GM12878 (cell line): ENCODE results near the gene DGKK.

Experiments
- CTCF ChIP-seq, 3 experiments: IDR thresholded peaks in 2 of 3; conservative IDR thresholded peaks in 1 of 3; 2 replicates each; pipeline ENCODE4 v1.5.1; 2011; ENCODE audit warnings: low read depth in 3 of 3, low read length in 3 of 3, mild to moderate bottlenecking in 3 of 3, control low read depth in 2 of 3, moderate library complexity in 2 of 3, inconsistent platforms in 1 of 3, mixed read lengths in 1 of 3; ENCODE audit not compliant: control insufficient read depth in 2 of 3, insufficient read depth in 1 of 3; ENCODE audit errors: extremely low read depth in 1 of 3
- EED ChIP-seq: sonication (generic); IDR thresholded peaks from 2 replicates; pipeline ENCODE4 v1.6.1; 2016; ENCODE audit warnings: antibody characterized with exemption, low read depth
- HCFC1 ChIP-seq: fragments of 150-350 bp; IDR thresholded peaks from 2 replicates; pipeline ENCODE4 v1.6.1; 2014; ENCODE audit warnings: low read length
- POLR2A ChIP-seq: IDR thresholded peaks from 2 replicates; pipeline ENCODE4 v1.6.1; 2011; ENCODE audit warnings: low read depth, mild to moderate bottlenecking, low read length
- RFX5 ChIP-seq: IDR thresholded peaks from 2 replicates; pipeline ENCODE4 v1.6.1; 2011; ENCODE audit warnings: low read depth, low read length, improper control_type of control experiment

DNA sequence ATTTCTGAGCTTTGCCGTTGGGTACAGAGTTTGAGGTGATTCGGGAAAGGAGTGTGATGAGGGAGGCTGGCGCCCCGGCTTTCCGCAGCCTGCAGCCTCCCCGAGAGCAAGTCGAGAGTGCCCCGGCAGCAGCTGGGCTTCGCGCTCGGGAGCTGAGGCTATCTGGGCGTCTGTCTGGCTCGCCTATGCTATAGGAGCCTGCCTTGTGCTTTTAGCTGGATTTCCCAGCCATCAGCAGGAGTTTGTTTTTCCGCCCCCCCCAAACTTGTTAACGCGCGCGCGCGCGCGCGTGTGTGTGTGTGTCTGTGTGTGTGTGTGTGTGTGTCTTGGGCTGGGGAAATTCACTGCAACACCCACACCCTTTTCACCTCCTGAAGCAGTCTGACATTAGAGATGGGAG is 765 bp upstream of the DGKK start:
- TF ChIP-seq RFX5, result no peak
- TF ChIP-seq EED, result no peak
- no peak for TF ChIP-seq CTCF (IDR thresholded peaks at IDR 0.05 in 2 of 3, conservative IDR thresholded peaks at IDR 0.05 in 1 of 3; ENCODE audit: control insufficient read depth in 2 of 3, extremely low read depth in 1 of 3, insufficient read depth in 1 of 3, low read depth in 3 of 3, low read length in 3 of 3)
- no peak for TF ChIP-seq POLR2A
- TF ChIP-seq HCFC1, result no peak
